Kidney epithelial cell (primary cell): ENCODE data around the gene FSTL4. TPM values are rescaled to one million over a fixed set of nuclear protein-coding genes. Genes with fewer than 3 reads are reported as not detected.
A peak's percentile ranks its signal among the peaks of the same experiment; 100 is the strongest.

Experiments used
- DNase-seq: peaks from one replicate; pipeline ENCODE4 v3.0.0-alpha.2; 2010; ENCODE audit warnings: low read depth
- H3K27me3 ChIP-seq: 2 replicates; pipeline ENCODE4 v1.6.0; 2011; ENCODE audit warnings: low read length; ENCODE audit not compliant: control insufficient read depth, insufficient read depth
- H3K36me3 ChIP-seq: 2 replicates; pipeline ENCODE4 v1.5.1; 2011; ENCODE audit warnings: low read length; ENCODE audit not compliant: control insufficient read depth, insufficient read depth
- H3K4me3 ChIP-seq: 2 replicates; pipeline ENCODE4 v1.5.1; 2011; ENCODE audit warnings: low read depth, mild to moderate bottlenecking, control low read depth, low read length
- total RNA-seq: library from RNA; depleted of rRNA; stranded (reverse); fragments of >200 nt; gene quantifications from 2 replicates; pipeline ENCODE4 v1.2.3, GENCODE V29; 2015
- TF ChIP-seq, protein P1 (sequence below): IDR thresholded peaks from 2 replicates; pipeline ENCODE4 v1.5.1; 2011; ENCODE audit warnings: mild to moderate bottlenecking, moderate library complexity, low read length, control low read depth, inconsistent platforms; ENCODE audit not compliant: insufficient read depth, poor library complexity, severe bottlenecking

Gene FSTL4
- total RNA-seq, result not detected in 2 replicates

- TF ChIP-seq, protein P1, sequence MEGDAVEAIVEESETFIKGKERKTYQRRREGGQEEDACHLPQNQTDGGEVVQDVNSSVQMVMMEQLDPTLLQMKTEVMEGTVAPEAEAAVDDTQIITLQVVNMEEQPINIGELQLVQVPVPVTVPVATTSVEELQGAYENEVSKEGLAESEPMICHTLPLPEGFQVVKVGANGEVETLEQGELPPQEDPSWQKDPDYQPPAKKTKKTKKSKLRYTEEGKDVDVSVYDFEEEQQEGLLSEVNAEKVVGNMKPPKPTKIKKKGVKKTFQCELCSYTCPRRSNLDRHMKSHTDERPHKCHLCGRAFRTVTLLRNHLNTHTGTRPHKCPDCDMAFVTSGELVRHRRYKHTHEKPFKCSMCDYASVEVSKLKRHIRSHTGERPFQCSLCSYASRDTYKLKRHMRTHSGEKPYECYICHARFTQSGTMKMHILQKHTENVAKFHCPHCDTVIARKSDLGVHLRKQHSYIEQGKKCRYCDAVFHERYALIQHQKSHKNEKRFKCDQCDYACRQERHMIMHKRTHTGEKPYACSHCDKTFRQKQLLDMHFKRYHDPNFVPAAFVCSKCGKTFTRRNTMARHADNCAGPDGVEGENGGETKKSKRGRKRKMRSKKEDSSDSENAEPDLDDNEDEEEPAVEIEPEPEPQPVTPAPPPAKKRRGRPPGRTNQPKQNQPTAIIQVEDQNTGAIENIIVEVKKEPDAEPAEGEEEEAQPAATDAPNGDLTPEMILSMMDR, result no peak
- Histone ChIP-seq H3K27me3 (peaks cover 55% of the 10 kb centered on the region), H3K4me3 (peak within 1 kb of the TSS; percentile 3), H3K36me3 (no peaks in the 10 kb centered on the region)
- no peak for DNase-seq
These were observed at the start of gene FSTL4 for GRCh38 chr5:133612249-133612860. TSS of gene FSTL4 (minus strand) at chr5:133612541.

DNA sequence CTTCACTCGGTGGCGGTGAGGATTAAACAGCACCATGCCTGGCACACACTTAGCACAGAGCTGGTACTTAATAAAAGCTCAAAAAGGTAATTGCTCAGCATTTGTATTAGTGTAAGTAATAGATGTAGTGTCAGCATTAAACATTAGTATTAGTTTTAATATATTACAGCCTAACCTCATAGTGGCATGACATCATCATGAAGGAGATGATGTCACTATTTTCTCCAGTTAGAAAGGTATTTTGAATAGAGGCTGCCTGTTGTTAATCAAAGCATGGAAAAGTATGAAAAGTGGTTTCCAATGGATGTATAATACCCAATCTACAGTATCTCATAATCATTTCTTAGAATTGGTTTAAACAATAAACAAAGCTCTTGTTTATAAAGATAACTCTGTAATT, 49.0 kb upstream of the FSTL4 start:
- no peaks in the 10 kb centered on the region for H3K27me3 ChIP-seq
- TF ChIP-seq, protein P1, result no peak
- DNase-seq, result no peak
- no peaks in the 10 kb centered on the region for H3K36me3 ChIP-seq
- no peak overlapping the region for H3K4me3 ChIP-seq

GRCh38 chr5:133658327-133658726, 46.0 kb upstream of the FSTL4 start:
- TF ChIP-seq, protein P1, result no peak
- H3K27me3 ChIP-seq, result peaks cover 3% of the 10 kb centered on the region
- no peak overlapping the region for H3K4me3 ChIP-seq
- H3K36me3 ChIP-seq, result no peaks in the 10 kb centered on the region
- no peak for DNase-seq

- TF ChIP-seq, protein P1, result no peak
- no peak overlapping the region for H3K4me3 ChIP-seq
- H3K36me3 ChIP-seq, result no peaks in the 10 kb centered on the region
- H3K27me3 ChIP-seq, result peaks cover 5% of the 10 kb centered on the region
- DNase-seq, result no peak
These were observed 44.7 kb upstream of the FSTL4 start for GRCh38 chr5:133657036-133657435.

GRCh38 chr5:133655966-133656365, 43.6 kb upstream of the FSTL4 start:
- no peaks in the 10 kb centered on the region for H3K36me3 ChIP-seq
- H3K27me3 ChIP-seq, result peaks cover 5% of the 10 kb centered on the region
- TF ChIP-seq, protein P1, result no peak
- H3K4me3 ChIP-seq, result no peak overlapping the region
- no peak for DNase-seq

DNA sequence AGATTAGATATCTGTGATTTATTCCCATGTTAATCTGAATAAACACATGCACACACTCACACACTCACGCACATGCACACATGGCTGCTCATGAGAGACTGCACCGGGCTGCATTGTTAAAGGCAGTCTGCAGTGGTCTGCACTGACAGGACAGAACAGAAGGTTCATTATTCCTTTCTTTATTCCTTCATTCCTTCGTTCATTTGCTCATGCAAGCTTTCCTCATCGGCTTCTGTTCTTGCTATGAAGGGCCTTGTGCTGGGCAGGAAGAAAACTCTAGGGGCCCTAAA, 41.4 kb upstream of the FSTL4 start:
- Histone ChIP-seq H3K4me3 (no peak overlapping the region), H3K27me3 (peaks cover 5% of the 10 kb centered on the region), H3K36me3 (no peaks in the 10 kb centered on the region)
- TF ChIP-seq, protein P1, result no peak
- no peak for DNase-seq
